GM21576 (cell line): ENCODE results near the gene ZNF276.
"Not testable (repeated sequence)": the region's sequence is repeated elsewhere in the genome, so short reads cannot be mapped to it uniquely, and the experiment has no call there.

Source experiments
- ATAC-seq: cut with Tn5 transposase; IDR thresholded peaks from one replicate; pipeline ENCODE4 v1.9.1; 2021; ENCODE audit warnings: mild to moderate bottlenecking, moderate library complexity; ENCODE audit not compliant: unreplicated experiment

The ZNF276 gene

GRCh38 chr16:89778211-89778610, 56.9 kb downstream of the ZNF276 start:
- not testable (repeated sequence) for ATAC-seq

GRCh38 chr16:89779231-89779908, 58.0 kb downstream of the ZNF276 start:
- ATAC-seq = no peak

GRCh38 chr16:89779909-89780305, 58.6 kb downstream of the ZNF276 start:
- no peak for ATAC-seq

GRCh38 chr16:89782489-89782888, 61.2 kb downstream of the ZNF276 start:
- no peak for ATAC-seq

- not testable (repeated sequence) for ATAC-seq
Measured at GRCh38 chr16:89783952-89784351, 62.6 kb downstream of the ZNF276 start.

GRCh38 chr16:89784406-89784805, 63.1 kb downstream of the ZNF276 start:
- no peak for ATAC-seq

- ATAC-seq = no peak
Measured at GRCh38 chr16:89785523-89786155, 64.3 kb downstream of the ZNF276 start.

- no peak for ATAC-seq
Measured at GRCh38 chr16:89786474-89787364, 65.4 kb downstream of the ZNF276 start.

GRCh38 chr16:89787365-89787805, 66.0 kb downstream of the ZNF276 start:
- ATAC-seq = no peak
